ENCODE results near the gene DGUOK. TPM values are rescaled to one million over a fixed set of nuclear protein-coding genes. Genes with fewer than 3 reads are reported as not detected.

DGUOK gene
- total and polyA plus RNA-seq, 10 of the 15 experiments (the other 5 are each of a cell fraction or from before 2014, with no cell fraction given): 64.4 to 234 (median 91.4) TPM

GRCh38 chr2:73979686-73980085 is 53.0 kb downstream of the DGUOK start:
- ChIA-PET POLR2A (interaction anchor here (0.6 to 2.1 kb wide), 9 partner anchors 8 to 473 kb away, joined by 3 to 13 read pairs (median 4); no protein-coding TSS in a partner anchor), CTCF (interaction anchor here (1.2 to 2.5 kb wide), 5 partner anchors 8 to 155 kb away, joined by 4 to 8 read pairs (median 4); no protein-coding TSS in a partner anchor), RAD21 (ENCODE audit: unreplicated experiment) (interaction anchor here (0.7 to 1.7 kb wide), 5 partner anchors 10 to 155 kb away, joined by 3 to 5 read pairs (median 3); no protein-coding TSS in a partner anchor), SMC1A (ENCODE audit: uncharacterized antibody, unreplicated experiment) (interaction anchor here (0.8 to 3.1 kb wide), 14 partner anchors 10 to 157 kb away, joined by 3 to 26 read pairs (median 4); no protein-coding TSS in a partner anchor)
- FAIRE-seq: no peak
- Histone ChIP-seq H3K79me2 (ENCODE audit: control insufficient read depth, insufficient read depth, low read length) (peaks cover 50% of the 10 kb centered on the region), H4K20me1 (ENCODE audit: control insufficient read depth, insufficient read depth) (no peaks in the 10 kb centered on the region), H3K27ac (ENCODE audit: control insufficient read depth, insufficient read depth) (no peak overlapping the region), H2AFZ (ENCODE audit: control insufficient read depth, low read depth, low read length) (no peak overlapping the region), H3K4me1 (ENCODE audit: control insufficient read depth, insufficient read depth, low read length) (peaks cover 20% of the 10 kb centered on the region), H3K36me3 (ENCODE audit: control insufficient read depth in 2 of 2, insufficient read depth in 2 of 2, low read length in 1 of 2) (no peaks in the 10 kb centered on the region), H3K9ac (ENCODE audit: control insufficient read depth, insufficient read depth, low read length) (peak overlapping the region; percentile 78; the same call in 1 of the 2 replicates), H3K27me3 (replicated peaks in 1 of 2; ENCODE audit: control insufficient read depth in 2 of 2, insufficient read depth in 2 of 2, low read length in 1 of 2) (no peaks in the 10 kb centered on the region), H3K4me2 (ENCODE audit: control insufficient read depth, insufficient read depth) (peak overlapping the region; percentile 89), H3K4me3 (peak overlapping the region; percentile 73), H3K9me3 (replicated peaks; ENCODE audit: control insufficient read depth, insufficient read depth, low read length) (no peaks in the 10 kb centered on the region)
- intact Hi-C loops (cut with micrococcal nuclease; ENCODE audit: unreplicated experiment) (loop anchor here (10.0 kb wide), 1 partner anchor 155 kb away; the partner anchor contains the start of gene STAMBP), in situ Hi-C loops (cut with MboI) (no loop called here)
- 65% methylated on average over 3 of the region's 3 CpGs for WGBS (ENCODE audit: insufficient coverage, insufficient replicate concordance, low lambda C conversion rate, missing lambda C conversion rate)
- BruUV-seq (replicated peaks): no TSS peak
- TF ChIP-seq WRNIP1 (IDR thresholded peaks at IDR 0.05; ENCODE audit: borderline replicate concordance, low read depth, low read length) (no peak), JUNB (IDR thresholded peaks at IDR 0.05) (0 out of 2 replicates have a peak, but pooled peaks have one; percentile 17)
- no peak for ATAC-seq
- DNase-seq (ENCODE audit: low read depth, low spot score): no peak

GRCh38 chr2:73980566-73980965 is 53.9 kb downstream of the DGUOK start:
- WGBS (ENCODE audit: insufficient coverage, insufficient replicate concordance, low lambda C conversion rate, missing lambda C conversion rate): 34% methylated on average over 2 of the region's 2 CpGs
- no peak for ATAC-seq
- DNase-seq (ENCODE audit: low read depth, low spot score): no peak
- Histone ChIP-seq H4K20me1 (ENCODE audit: control insufficient read depth, insufficient read depth) (no peaks in the 10 kb centered on the region), H3K27ac (ENCODE audit: control insufficient read depth, insufficient read depth) (peak overlapping the region; percentile 57), H3K79me2 (ENCODE audit: control insufficient read depth, insufficient read depth, low read length) (peaks cover 52% of the 10 kb centered on the region), H3K9ac (ENCODE audit: control insufficient read depth, insufficient read depth, low read length) (peak overlapping the region; percentile 78), H3K36me3 (ENCODE audit: control insufficient read depth in 2 of 2, insufficient read depth in 2 of 2, low read length in 1 of 2) (no peaks in the 10 kb centered on the region), H3K27me3 (replicated peaks in 1 of 2; ENCODE audit: control insufficient read depth in 2 of 2, insufficient read depth in 2 of 2, low read length in 1 of 2) (no peaks in the 10 kb centered on the region), H2AFZ (ENCODE audit: control insufficient read depth, low read depth, low read length) (peak overlapping the region; percentile 87), H3K4me1 (ENCODE audit: control insufficient read depth, insufficient read depth, low read length) (peaks cover 20% of the 10 kb centered on the region), H3K9me3 (replicated peaks; ENCODE audit: control insufficient read depth, insufficient read depth, low read length) (no peaks in the 10 kb centered on the region), H3K4me3 (peak overlapping the region; percentile 73), H3K4me2 (ENCODE audit: control insufficient read depth, insufficient read depth) (peak overlapping the region; percentile 89)
- BruUV-seq (replicated peaks): no TSS peak
- FAIRE-seq: no peak
- no peak for TF ChIP-seq STAT3 (IDR thresholded peaks at IDR 0.05; ENCODE audit: low read depth, low read length)
- TF ChIP-seq SKIL (IDR thresholded peaks at IDR 0.05; ENCODE audit: low read depth, poor library complexity, severe bottlenecking): no peak
- no peak for TF ChIP-seq CHD1 (IDR thresholded peaks at IDR 0.05; ENCODE audit: low read depth, low read length)
- TF ChIP-seq ZZZ3 (IDR thresholded peaks at IDR 0.05; ENCODE audit: control insufficient read depth, insufficient read length, low read depth): no peak
- TF ChIP-seq POU2F2 (IDR thresholded peaks at IDR 0.05; ENCODE audit: borderline replicate concordance, low read depth, low read length): no peak
- TF ChIP-seq CHD2 (IDR thresholded peaks at IDR 0.05; ENCODE audit: borderline replicate concordance, low read depth, low read length): no peak
- TF ChIP-seq WRNIP1 (IDR thresholded peaks at IDR 0.05; ENCODE audit: borderline replicate concordance, low read depth, low read length): no peak
- no peak for TF ChIP-seq PBX3 (IDR thresholded peaks at IDR 0.05; ENCODE audit: insufficient replicate concordance, low read depth, low read length)
- no peak for TF ChIP-seq SUPT20H (IDR thresholded peaks at IDR 0.05; ENCODE audit: borderline replicate concordance, control insufficient read depth, low read depth, low read length)
- TF ChIP-seq MEF2B (IDR thresholded peaks at IDR 0.05; ENCODE audit: partially characterized antibody, poor library complexity, severe bottlenecking): no peak
- no peak for TF ChIP-seq ASH2L (IDR thresholded peaks at IDR 0.05; ENCODE audit: borderline replicate concordance, low read depth)
- intact Hi-C loops (cut with micrococcal nuclease; ENCODE audit: unreplicated experiment) (loop anchor here (10.0 kb wide), 1 partner anchor 156 kb away; the partner anchor contains the start of gene STAMBP), in situ Hi-C loops (cut with MboI) (no loop called here)
- RAD21 ChIA-PET (ENCODE audit: unreplicated experiment): interaction anchor here (0.7 to 4.4 kb wide), 9 partner anchors 9 to 156 kb away, joined by 3 to 23 read pairs (median 3); no protein-coding TSS in a partner anchor
- CTCF ChIA-PET: interaction anchor here (1.4 to 2.5 kb wide), 3 partner anchors 11 to 156 kb away, joined by 4 to 7 read pairs (median 5); no protein-coding TSS in a partner anchor
- SMC1A ChIA-PET (ENCODE audit: uncharacterized antibody, unreplicated experiment): interaction anchor here (0.9 to 3.1 kb wide), 11 partner anchors 11 to 158 kb away, joined by 3 to 26 read pairs (median 3); partner anchors contain the start of gene DGUOK
- POLR2A ChIA-PET: interaction anchor here (0.7 to 3.6 kb wide), 5 partner anchors 8 to 50 kb away, joined by 3 to 19 read pairs (median 6); no protein-coding TSS in a partner anchor

All from GM12878 (cell line).